HCT116 (cell line): ENCODE results near the gene C3orf52. TPM values are rescaled to one million over a fixed set of nuclear protein-coding genes. Genes with fewer than 3 reads are reported as not detected.

ENCODE experiments used
- ATAC-seq: fragments of 200-7000 bp; cut with Tn5 transposase; 2 replicates; pipeline ENCODE4 v1.9.1; 2020; ENCODE audit warnings: mild to moderate bottlenecking, moderate library complexity
- BruUV-seq: library from RNA; stranded (reverse); fragments of 400-500 nt; replicated peaks from 2 replicates; lab custom pipeline; 2021; lab: Mats Ljungman, UMichigan
- CTCF ChIA-PET: fragments of 300-600 bp; sonication (Branson Sonifier 250); formaldehyde crosslinking; loops from one replicate; lab custom pipeline; 2021; ENCODE audit warnings: antibody characterized with exemption; lab: Charles Lee
- POLR2A ChIA-PET: fragments of 300-600, 350-600 bp; sonication (Branson Sonifier 250); formaldehyde crosslinking; loops from one replicate; lab custom pipeline; 2021; ENCODE audit warnings: antibody characterized with exemption; lab: Charles Lee
- RAD21 ChIA-PET, 2 experiments: fragments of 300-600 bp; sonication (Branson Sonifier 250); formaldehyde crosslinking; loops; one replicate each; lab custom pipeline; 2023; ENCODE audit warnings: low total read pairs in 2 of 2; ENCODE audit not compliant: uncharacterized antibody in 2 of 2, unreplicated experiment in 2 of 2, low non-redundant PET in 1 of 2; lab: Charles Lee
- DNase-seq: peaks from one replicate; pipeline ENCODE4 v3.0.0-alpha.2; 2010; ENCODE audit warnings: low read depth, low spot score
- H2AFZ ChIP-seq: fragments of 200-600 bp; shearing (Covaris generic), sonication (generic); 2 replicates; pipeline ENCODE4 v1.6.1; 2017; ENCODE audit warnings: low read depth, mixed run types, mixed read lengths, antibody characterized with exemption, low read length; ENCODE audit not compliant: poor library complexity, severe bottlenecking
- H3K27ac ChIP-seq: 2 replicates; pipeline ENCODE4 v1.5.1; 2012; ENCODE audit warnings: low read depth, low read length
- H3K27me3 ChIP-seq: fragments of 200-600 bp; sonication (generic); 2 replicates; pipeline ENCODE4 v1.6.1; 2016; ENCODE audit warnings: mixed run types, low read length, mixed read lengths; ENCODE audit not compliant: insufficient read depth
- H3K36me3 ChIP-seq, 2 experiments: fragments of 200-500 bp in 1 of 2; fragments of 200-600 bp in 1 of 2; sonication (Bioruptor generic) in 1 of 2; sonication (generic) in 1 of 2; 2 replicates each; pipeline versions ENCODE4 v1.5.1 to v1.6.1; 2014 to 2016; ENCODE audit warnings: low read length in 2 of 2, inconsistent platforms in 1 of 2, mixed read lengths in 1 of 2, mixed run types in 1 of 2; ENCODE audit not compliant: insufficient read depth in 2 of 2, control insufficient read depth in 1 of 2
- H3K4me1 ChIP-seq, 2 experiments: fragments of 200-600 bp in 1 of 2; sonication (generic) in 1 of 2; 2 replicates each; pipeline versions ENCODE4 v1.5.1 to v1.6.1; 2012 to 2017; ENCODE audit warnings: low read length in 2 of 2, inconsistent platforms in 1 of 2, mild to moderate bottlenecking in 1 of 2, mixed read lengths in 1 of 2, mixed run types in 1 of 2, moderate library complexity in 1 of 2; ENCODE audit not compliant: insufficient read depth in 2 of 2, control insufficient read depth in 1 of 2
- H3K4me2 ChIP-seq: fragments of 200-600 bp; sonication (generic); 2 replicates; pipeline ENCODE4 v1.6.1; 2017; ENCODE audit warnings: mixed run types, low read length, mixed read lengths
- H3K4me3 ChIP-seq, 2 experiments: fragments of 200-600 bp in 1 of 2; sonication (generic) in 1 of 2; replicated peaks in 1 of 2; 2 replicates each; pipeline ENCODE4 v1.5.1; 2011 to 2016; ENCODE audit warnings: low read length in 2 of 2, control low read depth in 1 of 2, low read depth in 1 of 2, mild to moderate bottlenecking in 1 of 2, mixed read lengths in 1 of 2, mixed run types in 1 of 2
- H3K79me2 ChIP-seq: fragments of 200-600 bp; sonication (generic); 2 replicates; pipeline ENCODE4 v1.6.1; 2017; ENCODE audit warnings: mild to moderate bottlenecking, mixed run types, low read length, moderate library complexity, mixed read lengths; ENCODE audit not compliant: insufficient read depth
- H3K9ac ChIP-seq: fragments of 200-600 bp; sonication (generic); 2 replicates; pipeline ENCODE4 v1.6.1; 2016; ENCODE audit warnings: low read length, mixed read lengths
- H3K9me2 ChIP-seq: fragments of 200-600 bp; sonication (generic), shearing (Covaris generic); 2 replicates; pipeline ENCODE4 v1.6.1; 2017; ENCODE audit warnings: mixed run types, mild to moderate bottlenecking, moderate library complexity; ENCODE audit not compliant: insufficient read depth
- H3K9me3 ChIP-seq, 2 experiments: fragments of 200-500 bp in 1 of 2; fragments of 200-600 bp in 1 of 2; sonication (Bioruptor generic) in 1 of 2; sonication (generic) in 1 of 2; 2 replicates each; pipeline ENCODE4 v1.6.1; 2014 to 2017; ENCODE audit warnings: low read length in 2 of 2, mixed read lengths in 2 of 2, inconsistent platforms in 1 of 2, low read depth in 1 of 2, mild to moderate bottlenecking in 1 of 2, mixed run types in 1 of 2, moderate library complexity in 1 of 2; ENCODE audit not compliant: control insufficient read depth in 1 of 2, insufficient read depth in 1 of 2
- H4K20me1 ChIP-seq: fragments of 200-600 bp; sonication (generic), shearing (Covaris generic); 2 replicates; pipeline ENCODE4 v1.6.1; 2017; ENCODE audit warnings: mixed run types, mild to moderate bottlenecking, moderate library complexity; ENCODE audit not compliant: insufficient read depth
- ATF3 ChIP-seq: IDR thresholded peaks from 2 replicates; pipeline ENCODE4 v1.6.1; 2012
- CTCF ChIP-seq, 3 experiments: fragments of 200-600 bp in 1 of 3; sonication (generic) in 1 of 3; IDR thresholded peaks in 2 of 3; conservative IDR thresholded peaks in 1 of 3; 2 replicates each; pipeline ENCODE4 v1.5.1; 2012 to 2017; ENCODE audit warnings: low read depth in 2 of 3, low read length in 2 of 3, antibody characterized with exemption in 1 of 3, borderline replicate concordance in 1 of 3, control low read depth in 1 of 3, mild to moderate bottlenecking in 1 of 3, mixed read lengths in 1 of 3, mixed run types in 1 of 3, moderate library complexity in 1 of 3; ENCODE audit not compliant: insufficient read depth in 1 of 3
- EGR1 ChIP-seq: IDR thresholded peaks from 2 replicates; pipeline ENCODE4 v1.6.1; 2012; ENCODE audit warnings: low read depth
- EZH2 ChIP-seq: fragments of 200-600 bp; sonication (generic); IDR thresholded peaks from 2 replicates; pipeline ENCODE4 v1.6.1; 2017; ENCODE audit warnings: antibody characterized with exemption, mixed run types
- FOSL1 ChIP-seq: IDR thresholded peaks from 2 replicates; pipeline ENCODE4 v1.6.1; 2012; ENCODE audit warnings: low read depth
- JUND ChIP-seq: IDR thresholded peaks from 2 replicates; pipeline ENCODE4 v1.6.1; 2012
- MAX ChIP-seq: IDR thresholded peaks from 2 replicates; pipeline ENCODE4 v1.6.1; 2012
- POLR2A ChIP-seq: IDR thresholded peaks from 2 replicates; pipeline ENCODE4 v1.7.0; 2011; ENCODE audit warnings: borderline replicate concordance; ENCODE audit not compliant: insufficient read depth, insufficient read length; ENCODE audit errors: extremely low read depth
- POLR2AphosphoS5 ChIP-seq: IDR thresholded peaks from 2 replicates; pipeline ENCODE4 v1.6.1; 2011; ENCODE audit warnings: mild to moderate bottlenecking, low read depth, low read length, moderate library complexity
- RAD21 ChIP-seq: IDR thresholded peaks from 2 replicates; pipeline ENCODE4 v1.6.1; 2012; ENCODE audit warnings: low read depth, mild to moderate bottlenecking
- SIN3A ChIP-seq: IDR thresholded peaks from 2 replicates; pipeline ENCODE4 v1.6.1; 2012; ENCODE audit warnings: low read depth
- SP1 ChIP-seq: IDR thresholded peaks from 2 replicates; pipeline ENCODE4 v1.6.1; 2012; ENCODE audit warnings: low read depth
- TCF7L2 ChIP-seq: IDR thresholded peaks from 2 replicates; pipeline ENCODE4 v1.7.0; 2011; ENCODE audit warnings: borderline replicate concordance, inconsistent platforms; ENCODE audit not compliant: insufficient read depth, insufficient read length; ENCODE audit errors: extremely low read depth
- YY1 ChIP-seq: IDR thresholded peaks from 2 replicates; pipeline ENCODE4 v1.6.1; 2011; ENCODE audit warnings: low read length, low read depth, moderate library complexity, mild to moderate bottlenecking; ENCODE audit not compliant: insufficient replicate concordance; ENCODE audit errors: extremely low read depth
- ZFX ChIP-seq: fragments of 450-650 bp; IDR thresholded peaks from 2 replicates; pipeline ENCODE4 v1.6.1; 2017
- intact Hi-C: fragments of 100-400 bp; cut with micrococcal nuclease; formaldehyde crosslinking; loops from 2 replicates; pipeline ENCODE4 v1.10.0; 2022
- total RNA-seq: library from RNA; stranded (reverse); gene quantifications from one replicate; pipeline ENCODE4 v1.2.1, GENCODE V29; 2021; ENCODE audit not compliant: unreplicated experiment

C3orf52 gene
- total RNA-seq, 1 experiment from 2014 or later = 14.3 TPM

- no peaks in the 10 kb centered on the region for H3K27me3 ChIP-seq
- H3K4me3 ChIP-seq = no peak overlapping the region
- H3K4me2 ChIP-seq = no peak overlapping the region
- no peaks in the 10 kb centered on the region for H3K79me2 ChIP-seq
- ATAC-seq (peak; percentile 23; the same call in 1 of the 2 replicates), DNase-seq (no peak)
- ChIA-PET RAD21 (interaction anchor here (0.6 to 1.0 kb wide), 5 partner anchors 29 to 74 kb away, joined by 3 to 6 read pairs (median 3); no protein-coding TSS in a partner anchor), CTCF (interaction anchor here (0.6 to 2.6 kb wide), 34 partner anchors 8 to 376 kb away, joined by 3 to 30 read pairs (median 4); partner anchors contain the start of genes ABHD10 and TMPRSS7), POLR2A (interaction anchor here (0.9 kb wide), 1 partner anchor 29 kb away, joined by 4 read pairs; no protein-coding TSS in a partner anchor)
- H3K36me3 ChIP-seq = no peaks in the 10 kb centered on the region
- H3K9ac ChIP-seq = no peak overlapping the region
- peaks cover 0 to 26% of the 10 kb centered on the region in 2 experiments; a peak in 2 of 4 replicates for H3K4me1 ChIP-seq
- H3K9me3 ChIP-seq = no peaks in the 10 kb centered on the region
- H2AFZ ChIP-seq = peak overlapping the region; percentile 91
- intact Hi-C loops = loop anchor here (2.0 to 5.0 kb wide), 2 partner anchors 54 to 326 kb away; no protein-coding TSS in a partner anchor
- no peak overlapping the region for H3K27ac ChIP-seq
- no TSS peak for BruUV-seq
- TF ChIP-seq SP1 (no peak), POLR2AphosphoS5 (no peak), EZH2 (no peak), MAX (no peak), SIN3A (no peak), CTCF (IDR thresholded peaks at IDR 0.05 in 2 of 3, conservative IDR thresholded peaks at IDR 0.05 in 1 of 3; ENCODE audit: borderline replicate concordance in 1 of 3, insufficient read depth in 1 of 3, low read depth in 2 of 3, low read length in 2 of 3) (no peak), ATF3 (no peak), JUND (no peak), POLR2A (no peak), FOSL1 (no peak), YY1 (no peak), EGR1 (no peak), ZFX (no peak), TCF7L2 (no peak), RAD21 (no peak)
- H4K20me1 ChIP-seq = no peaks in the 10 kb centered on the region
- no peaks in the 10 kb centered on the region for H3K9me2 ChIP-seq
These were observed 43.3 kb upstream of the C3orf52 start for GRCh38 chr3:112042842-112043280.
